ENCODE data around the gene SND1. TPM values are rescaled to one million over a fixed set of nuclear protein-coding genes. Genes with fewer than 3 reads are reported as not detected.

The SND1 gene
- total and polyA plus RNA-seq, 2 donors (not counting 1 experiment from before 2014, with no cell fraction given): 137 to 174 TPM

GRCh38 chr7:127884066-127884559 lies 232.1 kb downstream of the SND1 start:
- H3K4me3 ChIP-seq (replicated peaks in 1 of 4; ENCODE audit: control extremely low read depth in 1 of 4, insufficient read depth in 1 of 4, low read depth in 3 of 4, low read length in 4 of 4): no peak overlapping the region
- H3K27ac ChIP-seq (ENCODE audit: insufficient read depth, low read length): no peak overlapping the region
- H2AFZ ChIP-seq (ENCODE audit: low read length): no peak overlapping the region
- H3K9ac ChIP-seq (ENCODE audit: insufficient read depth, low read length): no peak overlapping the region
- TF ChIP-seq CTCF (conservative IDR thresholded peaks at IDR 0.05 in 1 of 2, IDR thresholded peaks at IDR 0.05 in 1 of 2; ENCODE audit: low read depth in 1 of 2, low read length in 2 of 2) (peak in 1 of 2 donors; percentile 6), EZH2 (IDR thresholded peaks at IDR 0.05; ENCODE audit: low read length, missing control alignments) (no peak)
- H3K4me1 ChIP-seq (ENCODE audit: control insufficient read depth, extremely low read depth, insufficient read depth, low read length): peaks cover 6% of the 10 kb centered on the region
- no peaks in the 10 kb centered on the region for H4K20me1 ChIP-seq (ENCODE audit: control insufficient read depth, extremely low read depth, insufficient read depth, low read length)
- H3K9me3 ChIP-seq (ENCODE audit: control insufficient read depth, insufficient read depth, low read depth, low read length): no peaks in the 10 kb centered on the region
- DNase-seq (ENCODE audit: low read depth in 2 of 2): no peak
- no peak overlapping the region for H3K4me2 ChIP-seq (ENCODE audit: extremely low read depth, insufficient read depth, low read length)
- H3K27me3 ChIP-seq (ENCODE audit: control insufficient read depth, insufficient read depth, low read length): no peaks in the 10 kb centered on the region
- H3K79me2 ChIP-seq (ENCODE audit: control insufficient read depth, insufficient read depth, low read length): peaks cover 4% of the 10 kb centered on the region
- H3K36me3 ChIP-seq (ENCODE audit: control insufficient read depth, insufficient read depth, low read length): no peaks in the 10 kb centered on the region

GRCh38 chr7:127885222-127885772 lies 233.3 kb downstream of the SND1 start:
- H3K4me3 ChIP-seq (replicated peaks in 1 of 4; ENCODE audit: control extremely low read depth in 1 of 4, insufficient read depth in 1 of 4, low read depth in 3 of 4, low read length in 4 of 4): no peak overlapping the region
- DNase-seq (ENCODE audit: low read depth in 2 of 2): no peak
- H3K4me1 ChIP-seq (ENCODE audit: control insufficient read depth, extremely low read depth, insufficient read depth, low read length): peaks cover 6% of the 10 kb centered on the region
- H3K36me3 ChIP-seq (ENCODE audit: control insufficient read depth, insufficient read depth, low read length): no peaks in the 10 kb centered on the region
- no peaks in the 10 kb centered on the region for H4K20me1 ChIP-seq (ENCODE audit: control insufficient read depth, extremely low read depth, insufficient read depth, low read length)
- no peaks in the 10 kb centered on the region for H3K27me3 ChIP-seq (ENCODE audit: control insufficient read depth, insufficient read depth, low read length)
- peaks cover 3% of the 10 kb centered on the region for H3K79me2 ChIP-seq (ENCODE audit: control insufficient read depth, insufficient read depth, low read length)
- H3K9me3 ChIP-seq (ENCODE audit: control insufficient read depth, insufficient read depth, low read depth, low read length): no peaks in the 10 kb centered on the region
- TF ChIP-seq EZH2 (IDR thresholded peaks at IDR 0.05; ENCODE audit: low read length, missing control alignments) (no peak), CTCF (conservative IDR thresholded peaks at IDR 0.05 in 1 of 2, IDR thresholded peaks at IDR 0.05 in 1 of 2; ENCODE audit: low read depth in 1 of 2, low read length in 2 of 2) (no peak)
- no peak overlapping the region for H3K9ac ChIP-seq (ENCODE audit: insufficient read depth, low read length)
- no peak overlapping the region for H3K27ac ChIP-seq (ENCODE audit: insufficient read depth, low read length)
- no peak overlapping the region for H2AFZ ChIP-seq (ENCODE audit: low read length)
- H3K4me2 ChIP-seq (ENCODE audit: extremely low read depth, insufficient read depth, low read length): no peak overlapping the region

- no peak overlapping the region for H3K27ac ChIP-seq (ENCODE audit: insufficient read depth, low read length)
- DNase-seq (ENCODE audit: low read depth in 2 of 2): peak; percentile 77 to 85
- H3K9me3 ChIP-seq (ENCODE audit: control insufficient read depth, insufficient read depth, low read depth, low read length): no peaks in the 10 kb centered on the region
- no peak overlapping the region for H2AFZ ChIP-seq (ENCODE audit: low read length)
- no peaks in the 10 kb centered on the region for H3K36me3 ChIP-seq (ENCODE audit: control insufficient read depth, insufficient read depth, low read length)
- H3K9ac ChIP-seq (ENCODE audit: insufficient read depth, low read length): no peak overlapping the region
- H3K4me3 ChIP-seq (replicated peaks in 1 of 4; ENCODE audit: control extremely low read depth in 1 of 4, insufficient read depth in 1 of 4, low read depth in 3 of 4, low read length in 4 of 4): no peak overlapping the region
- peaks cover under 1% of the 10 kb centered on the region for H3K79me2 ChIP-seq (ENCODE audit: control insufficient read depth, insufficient read depth, low read length)
- H3K4me1 ChIP-seq (ENCODE audit: control insufficient read depth, extremely low read depth, insufficient read depth, low read length): peaks cover 6% of the 10 kb centered on the region
- H4K20me1 ChIP-seq (ENCODE audit: control insufficient read depth, extremely low read depth, insufficient read depth, low read length): no peaks in the 10 kb centered on the region
- H3K4me2 ChIP-seq (ENCODE audit: extremely low read depth, insufficient read depth, low read length): no peak overlapping the region
- H3K27me3 ChIP-seq (ENCODE audit: control insufficient read depth, insufficient read depth, low read length): no peaks in the 10 kb centered on the region
- TF ChIP-seq EZH2 (IDR thresholded peaks at IDR 0.05; ENCODE audit: low read length, missing control alignments) (no peak), CTCF (conservative IDR thresholded peaks at IDR 0.05 in 1 of 2, IDR thresholded peaks at IDR 0.05 in 1 of 2; ENCODE audit: low read depth in 1 of 2, low read length in 2 of 2) (no peak)
These were observed 233.8 kb downstream of the SND1 start for GRCh38 chr7:127885843-127886242.
